GM19328 (cell line): Measurements from ENCODE around the gene ASCL2.

Experiments used
- ATAC-seq: cut with Tn5 transposase; IDR thresholded peaks from one replicate; pipeline ENCODE4 v1.9.1; 2021; ENCODE audit warnings: mild to moderate bottlenecking, moderate library complexity; ENCODE audit not compliant: unreplicated experiment

ASCL2 gene

GRCh38 chr11:2309251-2310072, 39.1 kb upstream of the ASCL2 start:
- ATAC-seq, result no peak

GRCh38 chr11:2308713-2309112, 38.3 kb upstream of the ASCL2 start:
- no peak for ATAC-seq

- no peak for ATAC-seq
These were observed 37.3 kb upstream of the ASCL2 start for GRCh38 chr11:2307501-2308331.

- no peak for ATAC-seq
These were observed 36.6 kb upstream of the ASCL2 start for GRCh38 chr11:2306877-2307500.

GRCh38 chr11:2306452-2306823, 36.0 kb upstream of the ASCL2 start:
- ATAC-seq, result no peak

GRCh38 chr11:2305788-2306451, 35.5 kb upstream of the ASCL2 start:
- no peak for ATAC-seq

- ATAC-seq, result no peak
These were observed 34.9 kb upstream of the ASCL2 start for GRCh38 chr11:2305140-2305778.

- ATAC-seq, result no peak
These were observed 34.2 kb upstream of the ASCL2 start for GRCh38 chr11:2304506-2305139.

GRCh38 chr11:2303627-2304505, 33.5 kb upstream of the ASCL2 start:
- no peak for ATAC-seq

GRCh38 chr11:2302896-2303626, 32.7 kb upstream of the ASCL2 start:
- ATAC-seq, result no peak

GRCh38 chr11:2302306-2302895, 32.0 kb upstream of the ASCL2 start:
- ATAC-seq, result no peak

GRCh38 chr11:2301631-2302305, 31.4 kb upstream of the ASCL2 start, which contains the start of the genes C11orf21 and TSPAN32:
Gene C11orf21 (minus strand): TSS chr11:2301918. CDS start chr11:2301808, 110 bp downstream.
Gene TSPAN32 (plus strand): TSS chr11:2302013. CDS start chr11:2302150, 137 bp downstream.
- ATAC-seq, result no peak

GRCh38 chr11:2300936-2301630, 30.7 kb upstream of the ASCL2 start:
- ATAC-seq, result no peak

- ATAC-seq, result no peak
These were observed 30.0 kb upstream of the ASCL2 start for GRCh38 chr11:2300290-2300935.

GRCh38 chr11:2299773-2300172, 29.4 kb upstream of the ASCL2 start:
- ATAC-seq, result no peak
